Breast epithelium (tissue), 4 donors: ENCODE results near the gene ARHGAP26. TPM values are rescaled to one million over a fixed set of nuclear protein-coding genes. Genes with fewer than 3 reads are reported as not detected.
A peak's percentile ranks its signal among the peaks of the same experiment; 100 is the strongest.

Experiments used
- DNase-seq, 2 donors: peaks; one replicate each; pipeline ENCODE4 v3.0.0-alpha.2; 2019; ENCODE audit warnings: low spot score in 2 of 2
- H3K27ac ChIP-seq, 2 donors: fragments of 200-600 bp; sonication (generic) in 1 of 2; one replicate each; pipeline ENCODE4 v1.5.1; 2016 to 2019; ENCODE audit warnings: mild to moderate bottlenecking in 1 of 2
- H3K27me3 ChIP-seq, 2 donors: fragments of 200-600 bp; sonication (generic) in 1 of 2; one replicate each; pipeline versions ENCODE4 v1.5.1 to v1.6.0; 2017 to 2019; ENCODE audit warnings: control low read depth in 1 of 2, mild to moderate bottlenecking in 1 of 2
- H3K36me3 ChIP-seq: fragments of 200-600 bp; one replicate; pipeline ENCODE4 v1.5.1; 2019
- H3K4me1 ChIP-seq, 2 donors: fragments of 200-600 bp; sonication (generic); one replicate each; pipeline ENCODE4 v1.5.1; 2016 to 2019; ENCODE audit warnings: control low read depth in 1 of 2
- H3K4me3 ChIP-seq, 3 donors: fragments of 200-600 bp; sonication (generic); 1 replicate in 2 of 3; 2 replicates in 1 of 3; pipeline ENCODE4 v1.5.1; 2016 to 2019; ENCODE audit warnings: mild to moderate bottlenecking in 3 of 3, moderate library complexity in 2 of 3
- H3K9me3 ChIP-seq, 2 donors: fragments of 200-600 bp; sonication (generic) in 1 of 2; one replicate each; pipeline ENCODE4 v1.5.1; 2016 to 2019; ENCODE audit warnings: control low read depth in 1 of 2
- CTCF ChIP-seq, 3 donors: fragments of 450-650 bp; IDR thresholded peaks; one replicate each; pipeline ENCODE4 v1.5.1; 2016 to 2017; ENCODE audit warnings: antibody characterized with exemption in 3 of 3, mild to moderate bottlenecking in 3 of 3, moderate library complexity in 3 of 3
- POLR2A ChIP-seq: fragments of 450-650 bp; IDR thresholded peaks from one replicate; pipeline ENCODE4 v1.6.1; 2016; ENCODE audit warnings: antibody characterized with exemption, mild to moderate bottlenecking, moderate library complexity
- POLR2AphosphoS5 ChIP-seq, 3 donors: sonication (generic); formaldehyde crosslinking; IDR thresholded peaks; one replicate each; pipeline ENCODE4 v1.6.1; 2017; ENCODE audit warnings: antibody characterized with exemption in 3 of 3
- intact Hi-C: fragments of 100-400 bp; cut with DNase I; formaldehyde crosslinking; loops from one replicate; pipeline ENCODE4 v1.15.1; 2023; ENCODE audit warnings: low total_unique reads
- total RNA-seq, 3 donors: library from RNA; depleted of rRNA; stranded (reverse); fragments of >200 nt; gene quantifications; one replicate each; pipeline ENCODE4 v1.1.0, GENCODE V29; 2016

The ARHGAP26 gene
- total RNA-seq, 3 donors from 2014 or later: 33.1 to 89.0 (median 56.4) TPM

- no peak for DNase-seq
- intact Hi-C loops: no loop called here
- Histone ChIP-seq H3K27ac (peak overlapping the region; percentile 76 to 82), H3K27me3 (no peaks in the 10 kb centered on the region), H3K36me3 (no peaks in the 10 kb centered on the region), H3K4me1 (peaks cover 0 to 16% of the 10 kb centered on the region in 2 donors), H3K4me3 (no peak overlapping the region), H3K9me3 (no peaks in the 10 kb centered on the region)
- no peak for TF ChIP-seq CTCF (IDR thresholded peaks at IDR 0.05)
- peak in 1 of 3 donors; percentile 30 for TF ChIP-seq POLR2AphosphoS5 (IDR thresholded peaks at IDR 0.05)
These were observed 101.4 kb downstream of the ARHGAP26 start for GRCh38 chr5:142871363-142872193.

GRCh38 chr5:142872217-142872616, 102.0 kb downstream of the ARHGAP26 start:
- intact Hi-C loops: no loop called here
- H3K27me3 ChIP-seq: no peaks in the 10 kb centered on the region
- no peak overlapping the region for H3K4me3 ChIP-seq
- no peak for DNase-seq
- TF ChIP-seq POLR2A (no peak), POLR2AphosphoS5 (IDR thresholded peaks at IDR 0.05) (no peak), CTCF (IDR thresholded peaks at IDR 0.05) (no peak)
- no peaks in the 10 kb centered on the region for H3K9me3 ChIP-seq
- H3K27ac ChIP-seq: peak overlapping the region; percentile 76 to 82
- peaks cover 0 to 16% of the 10 kb centered on the region in 2 donors for H3K4me1 ChIP-seq
- H3K36me3 ChIP-seq: no peaks in the 10 kb centered on the region

- H3K4me3 ChIP-seq: no peak overlapping the region
- no peak for TF ChIP-seq CTCF (IDR thresholded peaks at IDR 0.05)
- TF ChIP-seq POLR2AphosphoS5 (IDR thresholded peaks at IDR 0.05): no peak
- no peak for TF ChIP-seq POLR2A
- DNase-seq: no peak
- intact Hi-C loops: no loop called here
- H3K4me1 ChIP-seq: peaks cover 0 to 16% of the 10 kb centered on the region in 2 donors
- no peaks in the 10 kb centered on the region for H3K9me3 ChIP-seq
- H3K27me3 ChIP-seq: no peaks in the 10 kb centered on the region
- peak overlapping the region in 1 of 2 donors; percentile 82 for H3K27ac ChIP-seq
- no peaks in the 10 kb centered on the region for H3K36me3 ChIP-seq
These were observed 102.6 kb downstream of the ARHGAP26 start for GRCh38 chr5:142872795-142873194.

- intact Hi-C loops: no loop called here
- DNase-seq: no peak
- no peak overlapping the region for H3K4me3 ChIP-seq
- TF ChIP-seq POLR2A: no peak
- TF ChIP-seq POLR2AphosphoS5 (IDR thresholded peaks at IDR 0.05): no peak
- no peak for TF ChIP-seq CTCF (IDR thresholded peaks at IDR 0.05)
- no peaks in the 10 kb centered on the region for H3K36me3 ChIP-seq
- peak overlapping the region in 1 of 2 donors; percentile 48 for H3K27ac ChIP-seq
- H3K9me3 ChIP-seq: no peaks in the 10 kb centered on the region
- H3K27me3 ChIP-seq: no peaks in the 10 kb centered on the region
- peaks cover 0 to 16% of the 10 kb centered on the region in 2 donors for H3K4me1 ChIP-seq
These were observed 103.7 kb downstream of the ARHGAP26 start for GRCh38 chr5:142873831-142874230.

GRCh38 chr5:142874540-142874939, 104.4 kb downstream of the ARHGAP26 start:
- Histone ChIP-seq H3K9me3 (no peaks in the 10 kb centered on the region), H3K4me3 (no peak overlapping the region), H3K4me1 (peaks cover 0 to 14% of the 10 kb centered on the region in 2 donors), H3K27ac (peak overlapping the region; percentile 48 to 52), H3K27me3 (no peaks in the 10 kb centered on the region), H3K36me3 (no peaks in the 10 kb centered on the region)
- peak; percentile 88 to 89 for DNase-seq
- intact Hi-C loops: no loop called here
- peak; percentile 61 to 73 (median 64) for TF ChIP-seq POLR2AphosphoS5 (IDR thresholded peaks at IDR 0.05)
- no peak for TF ChIP-seq POLR2A
